Stimulated activated CD4-positive, alpha-beta T cell treated with anti-CD3 and anti-CD28 coated beads, Interleukin-1b, Interleukin-23, amount 100 ng/mL, for 4 hours (primary cell): ENCODE results near the gene ZNF765.
"Not testable (repeated sequence)": the region's sequence is repeated elsewhere in the genome, so short reads cannot be mapped to it uniquely, and the experiment has no call there.

Experiments
- DNase-seq, 2 donors: peaks; one replicate each; pipeline ENCODE4 v3.0.0-alpha.2; 2020; ENCODE audit warnings: low read depth in 2 of 2

The ZNF765 gene

DNA sequence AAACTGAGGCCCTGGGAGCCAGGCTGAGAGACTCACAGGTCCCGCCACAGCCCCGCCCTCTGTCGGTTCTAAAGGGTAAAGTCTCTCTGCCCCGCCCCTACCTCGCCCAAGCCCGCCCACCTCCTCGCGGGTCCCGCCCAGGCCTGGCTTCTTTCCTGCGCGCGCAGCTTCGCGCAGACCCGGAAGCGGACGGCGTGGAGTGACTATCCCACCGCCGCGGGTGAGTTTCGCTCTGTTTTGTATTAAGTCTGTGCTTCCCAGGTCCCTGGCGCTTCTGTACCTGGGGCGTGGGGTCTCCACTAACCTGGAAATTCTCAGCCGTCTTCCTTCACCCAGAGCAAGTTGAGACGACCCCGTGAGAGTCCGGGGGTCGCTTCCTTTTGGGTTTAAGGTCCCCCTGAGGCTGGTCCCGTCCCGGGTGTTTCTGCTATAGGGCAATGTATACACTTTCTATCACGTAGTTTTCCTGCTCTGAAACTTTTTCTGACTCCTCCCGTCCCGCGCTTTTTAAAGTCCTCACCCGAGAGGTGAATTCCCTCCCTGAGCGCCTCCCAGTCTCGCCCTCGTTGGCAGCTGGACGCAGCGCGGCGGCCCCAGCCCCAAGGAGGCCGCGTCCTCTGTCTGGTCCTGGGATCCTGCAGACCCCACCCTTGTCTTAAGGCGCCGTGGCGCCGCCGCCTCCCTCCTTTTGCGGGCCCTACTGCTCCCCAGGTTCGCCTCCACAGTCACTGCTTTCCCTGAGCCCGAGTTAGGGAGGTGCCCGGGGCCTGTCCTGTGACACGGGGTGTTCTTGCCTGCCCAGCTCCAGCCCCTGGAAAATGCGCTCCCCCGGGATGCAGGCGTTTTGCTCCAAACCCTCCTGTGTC, at the start of gene ZNF765:
ZNF765 (plus strand) TSS at position 176 of the 866 bp plus-strand sequence. CDS start 2,867 bp downstream, outside the sequence.
- peak; percentile 97 to 98 for DNase-seq

DNA sequence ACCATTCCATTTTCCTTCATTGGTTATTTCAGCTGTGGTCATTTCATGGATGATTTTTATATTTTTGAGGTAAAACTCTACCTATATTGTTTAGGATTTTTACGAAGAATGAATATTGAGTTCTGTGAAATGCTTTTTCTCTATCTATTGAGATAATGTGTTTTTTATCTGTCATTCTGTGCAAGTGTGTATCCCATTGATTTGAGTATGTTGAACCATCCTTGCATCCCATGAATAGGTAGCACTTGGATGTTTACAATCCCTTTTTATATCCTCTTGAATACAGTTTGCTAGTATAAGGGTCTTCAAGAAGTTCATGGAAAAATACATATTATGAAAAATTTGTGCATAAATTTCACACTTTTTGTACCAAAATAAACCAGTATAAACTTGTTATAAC, 39.2 kb upstream of the ZNF765 start:
- no peak for DNase-seq

DNA sequence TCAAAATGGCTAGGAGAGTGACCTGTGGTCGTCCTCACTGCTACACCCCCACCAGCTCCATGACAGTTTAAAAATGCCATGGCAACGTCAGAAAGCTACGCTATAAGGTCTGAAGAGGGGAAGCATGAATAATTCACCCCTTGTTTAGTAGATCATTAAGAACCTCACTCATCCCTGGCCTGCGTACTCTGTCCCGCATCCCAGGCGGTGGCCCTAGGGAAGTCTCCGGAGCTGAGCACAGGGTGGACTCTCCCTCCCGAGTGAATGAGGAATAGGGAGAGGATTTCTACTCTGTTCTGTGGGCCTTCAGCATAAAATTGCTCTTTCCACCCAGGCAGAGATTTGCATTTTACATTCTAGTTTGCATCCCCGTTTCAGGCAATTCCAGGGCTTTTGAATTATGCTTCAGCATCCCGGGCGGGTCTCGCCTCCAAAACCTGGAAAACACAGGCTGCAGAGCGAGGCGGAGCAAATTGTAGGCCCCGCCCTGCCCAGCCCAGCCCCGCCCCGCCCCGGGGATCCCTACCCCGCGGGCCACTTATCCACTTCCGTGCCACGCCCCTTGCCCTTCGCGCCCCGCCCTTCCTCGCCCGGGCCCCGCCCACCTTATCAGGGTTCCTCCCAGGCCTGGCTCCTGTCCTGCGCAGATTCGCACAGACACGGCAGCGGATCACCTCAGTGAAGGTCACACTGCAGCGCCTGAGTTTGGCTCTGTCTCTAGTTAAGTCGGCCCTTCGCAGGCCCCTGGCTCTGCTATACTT, 36.9 kb upstream of the ZNF765 start:
- no peak for DNase-seq

DNA sequence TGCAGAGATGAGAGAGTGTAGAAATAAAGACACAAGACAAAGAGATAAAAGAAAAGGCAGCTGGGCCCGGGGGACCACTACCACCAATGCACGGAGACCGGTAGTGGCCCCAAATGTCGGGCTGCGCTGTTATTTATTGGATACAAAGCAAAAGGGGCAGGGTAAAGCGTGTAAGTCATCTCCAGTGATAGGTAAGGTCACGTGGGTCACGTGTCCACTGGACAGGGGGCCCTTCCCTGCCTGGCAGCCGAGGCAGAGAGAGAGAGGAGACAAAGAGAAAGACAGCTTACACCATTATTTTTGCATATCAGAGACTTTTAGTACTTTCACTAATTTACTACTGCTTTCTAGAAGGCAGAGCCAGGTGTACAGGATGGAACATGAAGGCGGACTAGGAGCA, 34.9 kb upstream of the ZNF765 start:
- not testable (repeated sequence) for DNase-seq

DNA sequence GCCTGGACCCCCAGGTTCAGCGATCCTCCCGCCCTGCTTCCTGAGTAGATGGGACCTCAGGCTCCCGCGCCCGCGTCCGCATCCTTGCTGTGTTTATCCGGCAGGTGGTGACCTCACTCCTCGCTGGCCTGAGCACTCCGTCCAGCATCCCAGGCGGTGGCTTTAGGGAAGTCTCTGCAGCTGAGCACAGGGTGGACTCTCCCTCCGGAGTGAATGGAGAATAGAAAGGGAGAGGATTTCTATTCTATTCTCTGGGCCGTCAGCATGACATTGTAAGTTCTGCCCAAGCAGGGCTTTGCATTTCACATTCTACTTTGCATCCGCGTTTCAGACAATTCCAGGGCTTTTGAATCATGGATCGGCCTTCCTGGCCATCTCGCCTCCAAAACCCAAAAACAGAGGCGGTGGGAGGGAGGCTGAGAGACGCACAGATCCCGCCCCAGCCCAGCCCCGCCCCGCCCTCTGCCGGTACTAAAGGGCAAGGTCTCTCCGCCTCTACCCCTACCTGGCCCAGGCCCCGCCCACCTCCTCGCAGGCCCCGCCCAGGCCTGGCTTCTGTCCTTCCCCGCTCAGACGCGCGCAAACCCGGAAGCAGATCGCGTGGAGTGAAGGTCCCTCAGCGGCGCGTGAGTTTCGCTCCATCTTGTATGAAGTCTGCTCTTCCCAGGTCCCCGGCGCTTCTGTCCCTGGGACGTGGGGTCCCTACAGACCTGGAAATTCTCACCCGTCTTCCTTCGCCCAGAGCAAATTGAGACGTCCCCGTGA, 29.6 kb upstream of the ZNF765 start, which contains the start of gene ZNF525:
ZNF525 (plus strand) TSS at position 572 of the 765 bp plus-strand sequence. CDS start 6,577 bp downstream, outside the sequence.
- DNase-seq, result peak; percentile 97 to 98

DNA sequence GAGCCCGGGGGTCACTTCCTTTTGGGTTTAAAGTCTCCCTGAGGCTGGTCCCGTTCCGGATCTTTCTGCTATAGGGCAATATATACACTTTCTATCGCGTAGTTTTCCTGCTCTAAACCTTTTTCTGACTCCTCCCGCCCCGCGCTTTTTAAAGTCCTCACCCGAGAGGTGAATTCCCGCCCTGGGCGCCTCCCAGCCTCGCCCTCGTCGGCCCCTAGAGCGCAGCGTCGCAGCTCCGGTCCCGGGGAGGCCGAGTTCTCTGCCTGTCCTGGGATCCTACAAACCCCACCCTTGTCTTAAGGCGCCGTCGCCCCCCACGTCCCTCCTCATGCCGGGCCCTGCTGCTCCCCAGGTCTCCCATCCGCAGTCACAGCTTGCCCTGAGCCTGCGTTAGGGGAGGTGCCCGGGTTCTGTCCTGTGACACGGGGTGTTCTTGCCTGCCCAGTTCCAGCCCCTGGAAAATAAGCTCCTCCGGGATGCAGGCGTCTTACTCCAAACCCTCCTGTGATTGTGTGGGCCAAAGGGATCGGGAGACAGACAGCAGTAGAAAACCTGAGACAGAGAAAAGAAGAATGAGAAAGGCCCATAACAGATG, 29.0 kb upstream of the ZNF765 start:
- DNase-seq, result peak; percentile 24 to 28

DNA sequence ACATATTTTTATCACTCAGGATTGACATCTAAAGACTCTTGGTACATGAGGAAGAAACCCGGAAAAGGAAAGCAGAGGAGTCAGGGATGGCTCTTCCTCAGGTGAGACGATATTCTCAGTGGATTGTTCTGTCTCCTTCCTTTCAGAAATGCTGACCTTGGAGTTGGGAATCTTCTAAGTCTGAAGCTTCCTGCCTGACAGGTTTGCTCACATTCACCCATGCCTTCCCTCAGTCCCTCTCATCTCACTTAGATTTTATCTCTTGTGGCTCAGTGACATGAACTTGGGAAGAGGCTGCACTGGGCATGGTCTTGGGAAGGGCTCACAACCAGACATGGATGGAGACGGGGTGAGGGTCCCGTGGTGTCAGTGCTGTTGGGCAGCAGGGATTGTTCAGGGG, 22.8 kb upstream of the ZNF765 start:
- DNase-seq, result no peak

DNA sequence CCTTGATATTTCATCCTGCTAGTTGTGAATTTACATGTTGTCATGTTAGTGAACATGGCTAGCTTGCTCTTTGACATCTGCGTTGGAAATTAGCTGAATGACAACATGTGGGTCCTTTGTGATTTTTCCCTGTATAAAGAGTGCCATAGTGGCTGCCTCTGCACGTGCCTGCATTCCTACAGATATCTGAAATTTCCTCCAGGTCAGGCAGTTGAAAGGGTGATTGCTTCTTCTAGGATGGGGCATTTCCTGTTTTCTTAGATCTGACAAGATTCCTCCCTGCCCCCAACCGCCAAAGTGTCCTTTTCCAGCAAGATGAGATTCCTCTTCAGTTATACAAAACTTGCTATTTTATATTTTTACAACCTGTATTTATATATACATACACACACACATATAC, 20.7 kb upstream of the ZNF765 start:
- DNase-seq, result no peak

DNA sequence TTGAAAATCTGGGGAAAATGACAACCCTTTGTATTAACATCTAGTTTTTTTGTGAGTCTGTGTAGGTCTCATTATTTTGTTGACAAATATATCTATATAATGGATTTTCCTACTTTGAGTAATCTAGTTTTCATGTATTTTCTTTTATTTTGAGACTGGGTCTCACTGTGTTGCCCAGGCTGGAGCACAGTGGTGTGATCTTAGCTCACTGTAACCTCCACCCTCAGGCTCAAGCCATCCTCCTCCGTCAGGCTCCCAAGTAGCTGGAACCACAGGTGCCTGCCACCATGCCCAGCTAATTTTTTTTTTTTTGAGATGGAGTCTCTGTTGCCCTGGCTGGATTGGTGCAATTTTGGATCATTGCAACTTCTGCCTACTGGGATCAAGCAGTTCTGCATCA, 20.2 kb upstream of the ZNF765 start:
- DNase-seq, result no peak

DNA sequence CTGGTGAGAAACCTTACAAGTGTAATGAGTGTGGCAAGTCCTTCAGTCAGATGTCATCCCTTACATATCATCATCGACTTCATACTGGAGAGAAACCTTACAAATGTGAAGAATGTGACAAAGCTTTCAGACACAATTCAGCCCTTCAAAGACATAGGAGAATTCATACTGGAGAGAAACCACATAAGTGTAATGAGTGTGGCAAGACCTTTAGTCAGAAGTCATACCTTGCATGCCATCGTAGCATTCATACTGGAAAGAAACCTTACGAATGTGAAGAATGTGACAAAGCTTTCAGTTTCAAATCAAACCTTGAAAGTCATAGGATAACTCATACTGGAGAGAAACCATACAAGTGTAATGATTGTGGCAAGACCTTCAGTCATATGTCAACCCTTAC, 13.6 kb upstream of the ZNF765 start:
- DNase-seq, result no peak

DNA sequence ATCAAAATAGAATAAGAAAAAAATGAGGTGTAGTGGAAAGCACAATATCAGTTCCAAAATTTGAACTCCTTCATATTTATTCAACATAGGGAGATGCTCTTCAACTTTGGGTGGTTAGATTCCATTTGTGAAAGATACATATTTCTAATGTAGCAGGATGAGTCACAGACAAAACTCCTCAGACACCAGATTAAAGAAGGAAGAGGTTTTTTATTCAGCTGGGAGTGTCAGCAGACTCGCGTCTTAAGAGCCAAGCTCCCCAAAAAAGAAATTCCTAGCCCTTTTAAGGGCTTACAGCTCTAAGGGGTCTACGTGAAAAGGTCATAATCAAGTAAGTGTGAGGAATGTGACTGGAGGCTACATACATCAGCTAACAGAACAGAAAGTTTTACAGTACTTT, 6.8 kb upstream of the ZNF765 start:
- DNase-seq, result no peak

DNA sequence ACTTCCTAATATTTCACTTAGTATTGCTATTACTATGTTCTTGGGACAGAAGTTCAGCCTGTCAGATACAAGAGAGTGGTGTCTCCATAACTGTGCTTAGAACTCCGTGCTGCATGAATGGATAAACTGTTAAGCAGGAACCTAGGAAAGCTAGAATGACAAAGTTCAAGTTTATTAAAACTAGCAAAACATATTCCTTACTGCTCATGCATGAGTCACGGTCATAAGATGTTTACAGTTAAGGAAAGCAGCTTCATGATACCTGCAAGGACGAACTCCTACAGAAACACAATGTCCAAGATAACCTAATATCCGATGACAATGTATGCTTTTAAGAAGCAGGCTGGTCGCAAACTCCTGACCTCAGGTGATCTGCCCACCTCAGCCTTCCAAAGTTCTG, 6.0 kb upstream of the ZNF765 start:
- no peak for DNase-seq

DNA sequence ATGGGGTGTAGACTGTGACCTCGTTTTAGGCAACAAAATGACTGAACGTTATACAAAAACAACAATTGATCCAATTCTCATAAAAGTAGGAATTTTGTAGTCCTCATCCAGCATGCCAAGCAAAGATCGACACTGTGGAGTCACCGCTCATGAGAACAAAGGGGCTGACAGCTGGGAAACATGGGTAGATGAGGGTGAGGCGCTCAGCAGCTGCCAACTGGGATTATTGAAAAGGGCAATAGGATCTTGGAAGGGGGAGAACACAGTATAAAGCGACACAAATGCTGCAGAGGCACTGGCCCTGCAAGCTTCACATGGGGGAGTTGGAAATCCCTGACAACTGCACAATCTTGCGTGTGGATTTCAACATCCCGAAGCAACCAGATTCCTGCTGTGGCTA, 5.4 kb upstream of the ZNF765 start:
- no peak for DNase-seq

DNA sequence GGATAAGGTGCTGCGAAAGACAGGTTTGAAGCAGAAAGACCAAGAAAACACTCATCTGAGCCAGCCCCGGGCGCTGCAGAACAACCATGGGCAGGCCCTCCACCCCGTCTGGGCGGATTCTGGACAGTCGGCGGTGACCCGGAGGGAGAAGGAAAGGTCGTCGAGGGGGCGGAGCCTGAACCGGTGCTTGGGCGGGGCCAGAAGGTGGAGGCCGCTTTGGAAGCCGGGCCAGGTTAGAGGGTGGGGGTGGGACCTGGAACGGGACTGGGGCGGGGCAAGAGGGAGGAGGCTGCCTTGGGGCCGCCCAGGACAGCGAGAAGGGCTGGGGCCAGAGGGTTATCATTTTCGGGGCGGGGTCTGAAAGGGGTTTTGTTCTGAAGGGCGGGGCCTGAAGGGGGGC, 5.0 kb upstream of the ZNF765 start:
- no peak for DNase-seq

DNA sequence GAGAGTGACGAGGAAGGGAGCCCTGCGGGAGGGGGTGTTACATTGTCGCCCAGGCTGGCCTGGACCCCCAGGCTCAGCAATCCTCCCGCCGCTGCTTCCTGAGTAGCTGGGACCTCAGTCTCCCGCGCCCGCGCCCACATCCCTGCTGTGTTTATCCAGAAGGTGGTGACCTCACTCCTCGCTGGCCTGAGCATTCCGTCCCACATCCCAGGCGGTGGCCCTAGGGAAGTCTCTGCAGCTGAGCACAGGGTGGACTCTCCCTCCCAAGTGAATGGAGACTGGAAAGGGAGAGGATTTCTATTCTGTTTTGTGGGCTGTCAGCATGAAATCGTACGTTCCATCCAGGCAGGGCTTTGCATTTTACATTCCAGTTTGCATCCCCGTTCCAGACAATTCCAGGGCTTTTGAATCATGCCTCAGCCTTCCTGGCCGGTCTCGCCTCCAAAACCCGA, 401 bp upstream of the ZNF765 start:
- no peak for DNase-seq

DNA sequence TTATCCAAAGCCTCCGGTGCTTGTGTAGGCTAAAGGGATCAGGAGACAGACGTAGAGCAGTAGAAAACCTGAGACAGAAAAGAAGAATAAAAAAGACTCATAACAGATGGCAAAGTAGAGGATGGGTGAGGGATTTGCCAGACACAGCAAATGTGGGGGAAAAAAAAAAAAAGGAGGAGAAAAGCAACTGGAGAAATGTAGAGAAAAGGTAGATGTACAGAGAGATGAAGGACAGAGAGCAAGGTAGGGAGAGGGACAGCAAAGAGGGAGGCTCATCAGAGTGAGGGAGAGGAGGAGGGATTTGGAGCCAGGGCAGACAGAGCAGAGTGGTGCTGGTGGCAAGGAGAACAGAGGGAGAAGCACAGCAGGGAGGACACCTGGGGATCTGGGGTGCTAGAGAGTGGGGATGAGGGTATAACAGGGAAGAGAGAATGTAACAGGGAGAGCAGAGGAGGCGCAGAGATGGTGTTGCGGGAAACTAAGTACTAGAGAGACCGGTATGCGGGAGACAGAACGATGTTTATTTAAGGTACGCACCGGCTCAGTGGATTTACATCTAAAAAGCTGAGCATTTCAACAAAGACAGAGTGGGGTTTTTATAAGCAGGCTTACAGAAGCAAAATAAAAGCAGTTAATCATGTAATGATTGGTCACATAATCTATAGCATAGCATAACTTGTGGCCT, 1.0 kb downstream of the ZNF765 start:
- DNase-seq, result not testable (repeated sequence)

DNA sequence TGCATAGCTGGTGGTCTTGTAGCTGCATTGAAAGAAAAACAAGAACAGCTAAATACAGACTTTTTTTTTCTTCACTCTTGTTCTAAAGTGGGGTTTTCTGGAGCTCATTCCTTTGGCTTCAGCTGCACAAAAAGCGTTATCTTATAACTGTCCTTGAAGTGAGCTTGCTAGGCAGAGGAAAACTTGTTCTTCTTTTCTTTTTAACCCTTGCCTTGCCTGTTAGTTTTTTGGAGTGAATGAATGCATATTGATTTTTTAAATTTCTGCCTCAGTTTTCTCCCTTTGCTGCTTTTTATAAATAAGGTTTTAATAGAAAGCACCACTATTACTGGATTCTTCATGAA, 1.5 kb downstream of the ZNF765 start:
- DNase-seq, result no peak

DNA sequence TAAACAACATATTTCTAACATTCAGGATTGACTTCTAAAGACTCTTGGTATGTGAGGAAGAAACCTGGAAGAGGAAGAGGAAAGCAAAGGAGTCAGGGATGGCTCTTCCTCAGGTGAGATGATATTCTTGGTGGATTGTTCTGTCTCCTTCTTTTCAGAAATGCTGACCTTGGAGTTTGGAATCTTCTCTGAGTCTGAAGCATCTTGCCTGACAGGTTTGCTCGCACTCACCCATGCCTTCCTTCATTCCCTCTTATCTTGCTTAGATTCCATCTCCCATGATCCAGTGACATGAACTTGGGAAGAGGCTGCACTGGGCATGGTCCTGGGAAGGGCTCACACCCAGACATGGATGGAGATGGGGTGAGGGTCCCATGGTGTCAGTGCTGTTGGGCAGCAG, 3.0 kb downstream of the ZNF765 start:
- not testable (repeated sequence) for DNase-seq

DNA sequence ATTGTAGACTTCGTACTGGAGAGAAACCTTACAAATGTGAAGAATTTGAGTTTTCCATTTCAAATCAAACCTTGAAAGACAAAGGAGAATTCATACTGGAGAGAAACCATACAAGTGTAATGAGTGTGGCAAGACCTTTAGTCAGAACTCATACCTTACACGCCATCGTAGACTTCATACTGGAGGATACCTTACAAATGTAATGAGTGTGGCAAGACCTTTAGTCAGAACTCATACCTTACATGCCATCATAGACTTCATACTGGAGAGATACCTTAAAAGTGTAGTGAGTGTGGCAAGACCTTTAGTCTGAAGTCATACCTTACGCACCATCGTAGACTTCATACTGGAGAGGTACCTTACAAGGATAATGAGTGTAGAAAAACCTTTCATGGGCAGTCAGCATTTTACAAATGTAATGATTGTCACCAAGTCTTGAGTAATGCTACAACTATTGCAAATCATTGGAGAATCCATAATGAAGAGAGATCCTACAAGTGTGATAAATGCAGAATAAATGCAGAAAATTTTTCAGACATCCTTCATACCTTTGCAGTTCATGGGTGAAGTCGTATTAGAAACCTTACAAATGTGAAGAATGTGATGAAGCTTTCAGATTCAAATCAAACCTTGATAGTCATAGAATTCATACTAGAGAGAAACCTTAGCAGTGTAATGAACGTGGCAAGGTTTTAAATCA, 14.7 kb downstream of the ZNF765 start:
- no peak for DNase-seq

DNA sequence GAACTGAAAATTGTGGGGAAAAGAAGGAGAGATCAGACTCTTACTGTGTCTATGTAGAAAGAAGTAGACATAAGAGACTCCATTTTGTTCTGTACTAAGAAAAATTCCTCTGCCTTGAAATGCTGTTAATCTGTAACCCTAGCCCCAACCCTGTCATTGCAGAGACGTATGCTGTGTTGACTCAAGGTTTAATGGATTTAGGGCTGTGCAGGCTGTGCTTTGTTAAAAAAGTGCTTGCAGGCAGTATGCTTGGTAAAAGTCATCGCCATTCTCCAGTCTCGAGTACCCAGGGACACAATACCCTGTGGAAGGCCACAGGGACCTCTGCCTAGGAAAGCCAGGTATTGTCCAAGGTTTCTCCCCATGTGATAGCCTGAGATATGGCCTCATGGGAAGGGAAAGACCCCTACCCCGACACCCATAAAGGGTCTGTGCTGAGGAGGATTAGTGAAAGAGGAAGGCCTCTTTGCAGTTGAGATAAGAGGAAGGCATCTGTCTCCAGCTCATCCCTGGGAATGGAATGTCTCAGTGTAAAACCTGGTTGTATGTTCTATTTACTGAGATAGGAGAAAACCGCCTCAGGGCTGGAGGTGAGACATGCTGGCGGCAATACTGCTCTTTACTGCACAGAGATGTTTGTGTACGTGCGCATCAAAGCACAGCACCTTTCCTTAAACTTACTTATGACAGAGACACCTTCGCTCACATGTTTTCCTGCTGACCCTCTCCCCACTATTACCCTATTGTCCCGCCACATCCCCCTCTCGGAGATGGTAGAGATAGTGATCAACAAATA, 25.8 kb downstream of the ZNF765 start:
- DNase-seq, result not testable (repeated sequence)
